Cortex of kidney (tissue), 1 donor: Measurements from ENCODE around the gene PGAM2.

ENCODE experiments used
- DNase-seq: peaks from one replicate; lab custom pipeline; 2025; lab: John Stamatoyannopoulos, UW

The PGAM2 gene

DNA sequence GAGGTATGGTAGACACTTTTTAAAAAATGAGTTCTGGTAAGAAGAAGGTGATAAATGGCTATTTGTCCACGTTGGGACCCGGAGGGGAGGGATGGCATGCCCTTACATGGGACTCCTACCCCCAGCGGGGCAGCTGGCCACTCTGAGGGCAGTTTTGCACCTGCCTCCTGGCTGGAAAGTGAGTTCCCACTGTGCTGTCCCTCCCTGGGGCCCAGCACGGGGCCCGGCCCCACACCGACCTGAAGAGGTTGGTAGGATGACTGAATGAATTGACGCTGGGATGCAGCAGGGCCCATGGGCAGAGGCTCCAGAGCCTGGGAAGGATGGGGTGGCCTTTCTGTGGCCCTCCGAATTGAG lies 38.2 kb upstream of the PGAM2 start:
- DNase-seq, result no peak

DNA sequence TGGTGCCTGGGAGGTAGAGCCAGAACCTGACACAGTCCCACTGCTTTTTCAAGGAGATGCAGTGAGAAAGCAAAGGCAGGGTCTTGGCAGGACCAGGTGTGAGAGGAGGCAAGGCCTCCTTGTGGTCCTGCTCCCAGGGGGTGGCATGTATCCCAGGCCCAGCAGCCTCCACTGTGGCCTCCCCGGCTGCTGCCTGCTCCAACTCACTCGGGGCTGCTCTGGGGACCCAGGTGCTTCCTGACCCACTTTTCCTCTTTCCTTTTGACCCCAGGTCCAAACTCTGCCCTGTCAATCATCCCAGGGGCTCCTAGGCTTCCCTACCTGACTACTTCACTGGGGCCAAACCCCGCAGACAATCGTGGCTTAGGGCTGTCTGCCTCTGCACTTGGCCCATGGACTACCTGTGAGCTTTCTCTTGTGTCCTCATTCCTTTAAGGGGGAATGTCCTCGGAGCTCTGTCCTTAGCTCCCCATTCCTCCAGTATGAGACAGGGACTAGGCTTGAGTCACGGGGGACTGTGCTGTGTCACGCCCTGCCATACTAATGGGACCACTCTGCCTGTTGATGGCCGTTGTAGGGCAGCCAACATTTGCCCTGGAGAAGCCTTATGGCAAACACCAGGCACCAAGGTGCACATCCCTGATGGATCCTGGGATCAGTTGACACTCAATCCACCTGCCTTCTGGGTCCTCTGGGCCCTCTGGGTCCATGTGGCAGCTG lies 37.6 kb upstream of the PGAM2 start:
- DNase-seq, result no peak

DNA sequence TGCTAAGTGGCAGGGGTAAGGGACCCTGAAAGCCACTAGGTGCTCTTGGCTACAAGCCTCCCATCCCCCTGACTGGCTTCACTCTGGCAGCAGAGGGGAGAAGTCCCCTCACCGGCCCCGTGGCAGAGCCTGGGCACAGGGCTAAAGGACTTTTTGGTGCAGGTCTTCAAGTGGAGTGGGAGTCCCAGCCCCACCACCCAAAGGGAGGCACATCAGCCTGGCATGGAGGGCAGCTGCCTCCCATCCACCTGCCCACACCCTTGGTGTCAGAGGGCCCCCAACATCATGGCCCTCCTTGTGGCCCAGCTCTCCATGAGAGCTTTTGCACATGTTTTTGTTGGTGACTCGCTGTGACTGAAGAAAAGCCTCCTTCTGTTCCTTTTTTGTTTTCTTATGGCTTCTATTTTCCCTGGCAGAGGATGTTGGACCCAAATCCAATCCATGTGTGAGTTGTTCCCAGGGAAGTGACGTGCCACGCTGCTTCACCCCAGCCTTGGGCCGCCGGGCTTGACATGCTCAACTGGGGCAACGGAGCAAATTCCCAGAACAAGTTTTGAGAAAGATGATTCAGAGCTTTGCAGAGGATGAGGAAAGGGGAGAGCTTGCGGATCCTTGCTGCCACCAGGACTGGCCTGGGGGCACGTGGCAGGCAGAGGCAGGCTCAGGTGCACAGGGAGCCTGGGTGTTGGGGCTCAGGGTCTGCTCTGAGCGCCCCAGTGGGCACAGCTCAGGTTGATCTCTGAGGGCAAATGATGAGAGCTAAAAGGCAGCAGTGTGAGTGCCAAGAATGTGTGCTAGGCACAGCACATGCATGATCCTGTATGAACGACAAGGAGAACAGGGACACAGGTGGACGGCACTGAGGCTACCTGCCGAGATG lies 36.8 kb upstream of the PGAM2 start:
- DNase-seq, result no peak

DNA sequence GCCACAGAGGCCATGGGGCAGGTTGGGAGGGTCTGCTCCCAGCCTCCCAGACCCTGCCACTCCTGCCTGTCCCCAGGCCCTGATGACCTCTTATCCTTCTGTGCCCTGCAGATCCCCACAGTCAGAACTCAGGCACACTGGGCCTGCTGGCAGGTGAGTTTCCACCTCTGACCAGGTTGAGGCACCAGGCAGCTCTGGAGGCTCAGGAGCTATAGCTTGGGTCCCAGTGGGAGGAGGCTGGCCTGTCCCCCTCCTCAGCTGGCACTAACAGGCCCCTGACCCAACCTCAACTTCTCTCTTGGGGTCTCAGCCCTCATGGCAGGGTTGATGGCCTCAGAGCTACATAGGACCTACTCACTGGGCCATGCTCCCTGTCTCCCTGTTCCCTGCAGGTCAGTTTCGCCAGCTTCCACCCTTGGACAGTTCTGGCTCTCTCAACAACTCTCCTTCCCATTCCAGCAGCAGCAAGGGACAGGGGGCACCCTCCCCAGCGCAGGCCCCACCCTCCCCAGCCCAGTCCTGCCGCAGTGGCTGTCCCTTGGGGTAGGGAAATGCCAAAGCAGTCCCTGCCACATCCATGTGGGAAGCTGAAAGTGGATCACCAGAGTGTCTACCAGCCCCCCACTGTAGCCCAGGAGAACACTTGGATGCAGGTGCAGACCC lies 36.1 kb upstream of the PGAM2 start:
- DNase-seq, result no peak

GRCh38 chr7:44100458-44101302 lies 35.3 kb upstream of the PGAM2 start:
- DNase-seq, result no peak

GRCh38 chr7:44099669-44100068 lies 34.3 kb upstream of the PGAM2 start:
- DNase-seq, result no peak

GRCh38 chr7:44098092-44099068 lies 33.0 kb upstream of the PGAM2 start:
- no peak for DNase-seq

DNA sequence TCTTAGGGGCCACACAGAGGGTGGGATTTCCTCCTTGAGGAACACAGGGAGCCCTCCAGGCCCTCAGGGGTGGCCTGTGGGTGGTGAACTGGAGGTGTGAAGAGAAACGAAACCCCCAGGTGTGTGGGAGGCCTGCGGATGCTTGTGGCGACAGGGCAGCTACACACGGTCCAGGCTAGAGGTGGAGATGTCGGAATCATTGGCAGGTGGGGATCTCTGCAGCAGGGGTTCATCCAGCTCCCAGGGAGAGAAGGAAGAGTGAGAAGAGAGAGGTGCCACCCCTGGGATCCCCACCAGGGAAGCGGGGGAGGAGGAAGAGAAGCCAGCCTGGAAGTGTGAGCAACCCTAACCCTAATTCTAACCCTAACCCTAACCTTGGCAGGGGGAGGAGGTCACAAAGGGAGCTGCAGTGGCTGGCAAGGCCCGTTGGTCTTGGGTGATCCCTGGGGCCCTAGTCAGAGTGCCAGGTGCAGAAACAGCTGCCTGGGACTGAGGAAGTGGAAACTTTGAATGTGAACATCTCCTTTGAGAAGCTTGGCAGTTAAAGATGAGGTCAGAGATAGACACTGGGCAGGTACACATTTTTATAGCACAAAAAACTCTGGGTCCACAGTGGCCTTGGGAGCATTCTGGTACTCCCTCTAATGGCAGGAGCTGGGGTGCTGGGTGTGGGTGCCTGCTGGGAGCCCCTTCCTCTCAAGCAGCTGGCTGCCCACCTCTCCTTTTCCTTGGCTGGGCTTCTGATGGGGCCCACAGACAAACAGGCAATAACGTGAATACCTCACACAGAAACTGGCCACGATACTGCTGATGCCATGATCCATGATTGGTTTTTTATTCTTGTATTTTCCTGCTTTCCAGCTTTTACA lies 31.9 kb upstream of the PGAM2 start:
- no peak for DNase-seq

GRCh38 chr7:44096326-44096881 lies 31.0 kb upstream of the PGAM2 start:
- no peak for DNase-seq

DNA sequence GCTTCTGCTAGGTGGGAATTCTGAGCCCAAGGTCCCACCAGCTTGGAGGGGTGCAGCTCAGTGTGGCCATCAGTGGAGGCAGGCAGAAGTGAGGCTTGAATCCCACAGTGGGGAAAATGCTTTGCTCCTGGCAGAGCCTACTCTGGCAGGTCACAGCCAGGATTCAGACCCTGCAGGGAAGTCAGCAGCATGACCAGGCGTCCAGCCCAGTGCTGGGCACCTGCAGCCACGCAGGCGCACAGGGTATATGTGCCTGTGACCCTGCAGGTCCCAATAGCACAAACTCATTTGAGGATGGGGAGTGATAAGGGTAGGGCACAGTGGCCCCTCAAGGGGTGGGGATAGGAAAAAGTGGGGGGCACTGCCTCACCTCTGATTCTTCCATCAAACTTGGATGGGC lies 30.4 kb upstream of the PGAM2 start:
- no peak for DNase-seq

GRCh38 chr7:44094883-44095592 lies 29.7 kb upstream of the PGAM2 start:
- DNase-seq, result no peak

DNA sequence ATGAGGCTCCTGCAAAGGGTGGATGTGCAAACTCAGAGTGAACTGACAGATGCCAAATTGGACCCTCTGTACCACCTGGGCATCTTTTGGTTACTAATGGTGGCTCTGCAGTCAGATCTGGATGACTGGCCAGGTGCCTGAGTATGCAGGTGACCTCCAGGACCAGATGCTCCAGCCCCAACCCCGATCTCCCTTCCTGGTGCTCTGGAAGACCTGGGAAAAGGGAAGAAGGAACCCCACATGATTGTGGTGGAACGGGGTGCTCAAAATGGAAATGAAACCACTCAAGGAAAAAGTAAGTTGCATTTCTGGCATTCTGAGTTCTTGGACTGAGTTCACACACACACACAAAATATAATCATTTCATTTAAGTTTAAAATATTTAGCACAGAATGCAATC lies 29.0 kb upstream of the PGAM2 start:
- DNase-seq, result no peak

GRCh38 chr7:44093102-44093641 lies 27.8 kb upstream of the PGAM2 start:
- DNase-seq, result no peak

DNA sequence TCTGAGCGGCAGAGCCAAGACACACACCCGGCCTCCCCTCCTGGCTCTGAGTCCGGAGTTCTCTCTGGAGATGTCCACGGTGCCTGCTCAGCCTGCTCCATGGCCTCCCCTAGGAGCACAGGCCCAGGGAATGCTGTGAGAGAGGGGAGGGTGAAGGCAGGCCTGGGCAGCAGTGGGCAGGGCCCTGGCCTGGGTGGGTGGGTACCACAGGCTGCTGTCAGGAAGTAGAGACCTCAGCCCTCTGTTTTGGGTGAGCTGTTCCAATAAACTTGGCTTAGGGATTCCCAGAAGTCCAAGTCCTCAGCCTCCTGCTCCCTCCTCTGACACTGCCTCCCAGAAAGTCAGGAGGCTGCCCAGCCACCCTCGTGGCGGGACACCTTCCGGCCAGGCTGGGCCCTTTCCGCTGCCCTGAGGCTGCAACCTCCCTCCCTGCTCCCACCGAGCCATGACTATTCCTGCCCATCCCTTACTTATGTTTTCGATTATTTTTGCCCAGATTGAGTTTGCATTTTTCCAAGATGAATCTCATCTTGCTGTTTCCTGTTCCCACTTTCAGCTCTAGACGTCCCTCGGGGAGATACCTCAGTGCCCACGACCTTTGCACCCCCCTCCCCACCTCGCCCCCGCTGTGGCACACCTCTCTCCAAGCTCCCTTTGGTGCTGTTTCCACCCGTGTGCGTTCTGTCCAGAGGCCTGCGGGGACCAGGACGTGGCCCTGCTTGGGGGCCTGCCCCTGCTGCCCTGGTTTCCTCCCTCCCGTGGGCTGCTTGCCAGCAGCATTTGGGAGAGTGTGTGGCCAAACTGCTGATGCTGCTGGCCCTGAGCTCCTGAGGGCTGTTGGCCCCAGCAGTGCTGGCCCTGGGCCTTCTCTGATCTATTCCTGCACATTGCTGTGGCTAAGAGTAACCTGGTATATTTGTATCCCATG lies 22.8 kb upstream of the PGAM2 start:
- no peak for DNase-seq

DNA sequence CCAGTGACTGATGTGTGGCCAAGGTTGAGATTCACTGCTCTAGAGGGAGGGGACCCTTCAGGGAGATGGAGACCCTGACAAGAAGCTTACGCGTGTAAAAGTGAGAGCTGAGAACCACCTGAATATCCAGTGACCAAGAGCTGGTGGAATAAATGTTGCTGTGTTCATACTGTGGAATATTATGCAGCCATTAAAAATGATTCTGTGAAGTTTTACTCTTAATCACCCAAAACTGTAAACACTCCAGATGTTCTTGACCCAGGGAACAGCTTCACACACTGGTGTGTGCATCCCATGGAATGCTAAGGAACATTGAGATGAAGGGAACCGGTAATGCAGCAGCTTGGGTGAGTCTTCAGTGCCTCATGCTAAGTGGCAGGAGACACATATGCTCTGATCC lies 21.3 kb upstream of the PGAM2 start:
- no peak for DNase-seq

DNA sequence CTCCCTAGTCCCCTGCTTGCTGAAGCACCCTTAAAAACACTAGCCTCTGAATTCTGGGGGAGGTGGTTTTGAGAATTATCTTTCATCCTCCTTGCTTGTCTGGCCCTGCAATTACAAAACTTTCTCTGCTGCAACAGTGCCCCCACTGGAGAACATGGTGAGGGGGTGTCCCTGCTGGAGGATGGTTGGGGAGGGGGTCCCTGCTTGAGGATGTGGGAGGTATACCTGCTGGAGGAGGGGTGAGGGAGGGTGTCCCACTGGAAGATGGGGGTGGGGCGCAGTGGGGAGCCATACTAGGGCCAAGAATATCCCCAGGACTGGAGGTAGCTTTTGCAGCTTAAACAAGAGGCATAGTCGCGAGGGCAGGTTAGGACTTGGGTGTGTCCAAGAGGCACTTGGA lies 20.2 kb upstream of the PGAM2 start:
- no peak for DNase-seq

DNA sequence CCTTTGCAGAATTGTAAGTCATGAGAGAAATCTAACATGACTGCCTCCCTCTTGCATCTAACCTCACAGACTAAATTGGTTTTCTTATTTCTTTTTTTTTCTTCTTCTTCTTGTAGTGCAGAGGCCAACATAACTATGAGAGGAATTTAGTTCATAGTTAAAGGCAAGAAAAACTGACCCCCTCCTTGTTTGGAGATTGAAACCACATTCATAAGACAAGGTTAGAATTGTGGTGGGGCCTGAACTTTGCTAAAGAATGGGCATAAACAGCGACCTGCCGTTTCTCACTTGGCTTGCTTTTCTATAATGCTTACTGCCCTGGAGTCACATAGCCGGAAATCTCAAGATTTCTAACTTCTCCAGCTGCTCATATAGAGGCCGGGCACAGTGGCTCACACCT lies 19.3 kb upstream of the PGAM2 start:
- no peak for DNase-seq

DNA sequence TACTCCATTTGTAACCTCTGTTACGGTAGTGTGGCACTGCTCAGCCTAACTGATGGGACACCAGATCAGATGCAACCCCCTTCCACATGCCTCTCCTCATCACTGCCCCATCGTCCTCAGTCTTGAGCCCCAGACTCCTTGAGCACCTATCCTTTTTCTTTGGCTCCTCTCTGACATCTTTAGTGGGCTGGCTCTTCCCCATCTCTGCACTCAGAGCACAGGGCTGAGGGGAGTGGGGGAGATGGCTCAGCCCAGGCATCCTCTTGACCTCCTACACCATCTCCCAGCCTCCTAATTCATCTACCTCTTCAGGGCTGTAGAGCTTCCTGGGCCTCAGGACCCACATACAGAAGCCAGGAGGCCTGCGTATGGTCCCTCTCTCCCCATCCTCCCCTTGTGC lies 18.4 kb upstream of the PGAM2 start:
- no peak for DNase-seq
